K562 (cell line): ENCODE data around the gene HSD17B1. TPM values are rescaled to one million over a fixed set of nuclear protein-coding genes. Genes with fewer than 3 reads are reported as not detected.

Experiments used
- BCOR ChIP-seq: fragments of 450-650 bp; IDR thresholded peaks from 2 replicates; pipeline ENCODE4 v1.6.1; 2016
- BRD4 ChIP-seq: fragments of 200-600 bp; sonication (generic); IDR thresholded peaks from 2 replicates; pipeline ENCODE4 v1.6.1; 2017; ENCODE audit warnings: inconsistent platforms
- E2F1 ChIP-seq: sonication (generic); formaldehyde crosslinking; IDR thresholded peaks from 2 replicates; pipeline ENCODE4 v1.8.1; 2023; ENCODE audit warnings: mild to moderate bottlenecking, missing genetic modification reagents, moderate library complexity
- EP300 ChIP-seq: IDR thresholded peaks from 2 replicates; pipeline ENCODE4 v1.6.1; 2012; ENCODE audit warnings: low read length, improper control_type of control experiment
- HMG20A ChIP-seq: fragments of 450-650 bp; formaldehyde crosslinking; conservative IDR thresholded peaks from 2 replicates; pipeline ENCODE4 v1.4.0; 2020; ENCODE audit warnings: mild to moderate bottlenecking, mixed read lengths
- HSF4 ChIP-seq: fragments of 250-450 bp; sonication (Bioruptor Pico); IDR thresholded peaks from 2 replicates; pipeline ENCODE4 v2.1.2; 2022; ENCODE audit warnings: mild to moderate bottlenecking, moderate library complexity, borderline replicate concordance
- KLF1 ChIP-seq: fragments of 450-650 bp; IDR thresholded peaks from 2 replicates; pipeline ENCODE4 v1.6.1; 2016; ENCODE audit warnings: missing genetic modification characterization, missing compliant biosample characterization
- KLF6 ChIP-seq: fragments of 250-450 bp; sonication (Bioruptor Pico); IDR thresholded peaks from 2 replicates; pipeline ENCODE4 v1.4.0; 2020; ENCODE audit warnings: mild to moderate bottlenecking, moderate library complexity, borderline replicate concordance
- NELFE ChIP-seq: IDR thresholded peaks from 2 replicates; pipeline ENCODE4 v1.6.1; 2011; ENCODE audit warnings: mild to moderate bottlenecking; ENCODE audit not compliant: insufficient read depth, insufficient read length
- POLR2AphosphoS2 ChIP-seq: IDR thresholded peaks from 2 replicates; pipeline ENCODE4 v1.6.1; 2012; ENCODE audit warnings: low read length, improper control_type of control experiment
- PURB ChIP-seq: sonication (generic); formaldehyde crosslinking; IDR thresholded peaks from 2 replicates; pipeline ENCODE4 v1.9.0; 2021; ENCODE audit warnings: low read depth, mild to moderate bottlenecking, missing genetic modification reagents
- SIN3A ChIP-seq, 2 experiments: fragments of 150-350 bp in 1 of 2; IDR thresholded peaks; 2 replicates each; pipeline ENCODE4 v1.6.1; 2011 to 2016; ENCODE audit warnings: borderline replicate concordance in 2 of 2, low read depth in 2 of 2, low read length in 2 of 2, mild to moderate bottlenecking in 2 of 2, moderate library complexity in 2 of 2; ENCODE audit not compliant: control insufficient read depth in 1 of 2
- TCF7 ChIP-seq: sonication (generic); IDR thresholded peaks from 2 replicates; pipeline ENCODE4 v1.6.1; 2016; ENCODE audit warnings: antibody characterized with exemption, borderline replicate concordance
- U2AF2 ChIP-seq: fragments of 200-400 bp; formaldehyde crosslinking; optimal IDR thresholded peaks from 2 replicates; pipeline ENCODE3; 2017; ENCODE audit warnings: low read depth, mild to moderate bottlenecking, low read length
- ZFP36 ChIP-seq: fragments of 150-350 bp; IDR thresholded peaks from 2 replicates; pipeline ENCODE4 v1.6.1; 2018; ENCODE audit warnings: low read length, low read depth; ENCODE audit not compliant: partially characterized antibody
- ZKSCAN3 ChIP-seq: fragments of 250-450 bp; sonication (Bioruptor Pico); IDR thresholded peaks from 2 replicates; pipeline ENCODE4 v1.4.0; 2020
- ZNF551 ChIP-seq: fragments of 250-450 bp; sonication (Bioruptor Pico); IDR thresholded peaks from 2 replicates; pipeline ENCODE4 v1.5.0; 2021; ENCODE audit warnings: mild to moderate bottlenecking, moderate library complexity
- ZNF609 ChIP-seq: sonication (generic); formaldehyde crosslinking; IDR thresholded peaks from 2 replicates; pipeline ENCODE4 v1.8.1; 2023; ENCODE audit warnings: missing genetic modification reagents, mild to moderate bottlenecking, borderline replicate concordance
- polyA plus RNA-seq, 8 experiments: library from polyadenylated mRNA; depleted of rRNA in 4 of 8; stranded (reverse) in 5 of 8; unstranded in 3 of 8; fragments of >200 nt; fragmentation: Nextera tagmentation in 2 of 8; fragmentation: Illumina TruSeq in 1 of 8; extraction: Ambion mirVana in 2 of 8; extraction: Trizol in 1 of 8; gene quantifications; 2 replicates each; pipeline versions ENCODE4 v1.2.1 to v1.2.3, GENCODE V29; 2011 to 2014; ENCODE audit warnings: inconsistent platforms in 1 of 8, missing spikeins in 1 of 8
- total RNA-seq, 7 experiments: library from RNA; depleted of rRNA in 6 of 7; stranded (reverse); fragments of >200 nt in 6 of 7; fragmentation: Illumina TruSeq in 2 of 7; extraction: Trizol in 2 of 7; gene quantifications; 2 replicates each; pipeline versions ENCODE4 v1.2.1 to v1.2.3, GENCODE V29; 2011 to 2021; ENCODE audit warnings: low replicate concordance in 1 of 7
- TF ChIP-seq, protein P1 (sequence below): fragments of 450-650 bp; formaldehyde crosslinking; conservative IDR thresholded peaks from 2 replicates; pipeline ENCODE4 v1.4.0; 2022; ENCODE audit warnings: mild to moderate bottlenecking, missing genetic modification characterization
- TF ChIP-seq, protein P2 (sequence below): IDR thresholded peaks from 3 replicates; pipeline ENCODE4 v1.6.1; 2011; ENCODE audit warnings: borderline replicate concordance, mild to moderate bottlenecking; ENCODE audit not compliant: insufficient read length, insufficient read depth

The HSD17B1 gene
- total and polyA plus RNA-seq, 9 of the 15 experiments (the other 6 are each of a cell fraction or from before 2014, with no cell fraction given), result 0.55 to 21.1 (median 3.6) TPM

DNA sequence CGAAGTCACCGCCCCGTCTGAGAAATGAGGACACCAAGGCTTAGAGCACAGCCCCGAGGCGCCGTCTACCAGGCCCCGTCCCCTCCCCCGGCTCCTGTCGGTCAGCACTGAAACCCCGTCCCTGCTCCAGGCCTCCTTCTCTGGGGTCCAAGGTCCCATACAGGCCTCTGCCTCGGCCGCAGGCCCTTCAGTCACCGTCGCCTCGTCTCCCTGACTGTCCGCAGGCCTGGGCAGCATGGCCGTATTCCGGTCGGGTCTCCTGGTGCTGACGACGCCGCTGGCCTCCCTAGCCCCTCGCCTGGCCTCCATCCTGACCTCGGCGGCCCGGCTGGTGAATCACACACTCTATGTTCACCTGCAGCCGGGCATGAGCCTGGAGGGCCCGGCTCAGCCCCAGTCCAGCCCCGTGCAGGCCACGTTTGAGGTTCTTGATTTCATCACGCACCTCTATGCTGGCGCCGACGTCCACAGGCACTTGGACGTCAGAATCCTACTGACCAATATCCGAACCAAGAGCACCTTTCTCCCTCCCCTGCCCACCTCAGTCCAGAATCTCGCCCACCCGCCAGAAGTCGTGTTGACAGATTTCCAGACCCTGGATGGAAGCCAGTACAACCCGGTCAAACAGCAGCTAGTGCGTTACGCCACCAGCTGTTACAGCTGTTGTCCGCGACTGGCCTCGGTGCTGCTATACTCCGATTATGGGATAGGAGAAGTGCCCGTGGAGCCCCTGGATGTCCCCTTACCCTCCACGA lies 9.8 kb downstream of the HSD17B1 start (continued):
- TF ChIP-seq ZNF609 (no peak), ZNF551 (CRISPR knock-in tag) (no peak), HSF4 (CRISPR knock-in tag) (no peak), E2F1 (CRISPR knock-in tag) (no peak), HMG20A (CRISPR knock-in tag) (no peak), SIN3A (IDR thresholded peaks at IDR 0.05; ENCODE audit: borderline replicate concordance in 2 of 2, control insufficient read depth in 1 of 2, low read depth in 2 of 2, low read length in 2 of 2) (peak; percentile 38 to 90; a peak in 2 of 4 replicates), U2AF2 (no peak), KLF1 (no peak), EP300 (no peak), ZKSCAN3 (CRISPR knock-in tag) (no peak), NELFE (no peak), KLF6 (CRISPR knock-in tag) (no peak), TCF7 (no peak), BRD4 (no peak), ZFP36 (no peak), POLR2AphosphoS2 (no peak), BCOR (no peak), PURB (no peak)
- TF ChIP-seq, protein P1, sequence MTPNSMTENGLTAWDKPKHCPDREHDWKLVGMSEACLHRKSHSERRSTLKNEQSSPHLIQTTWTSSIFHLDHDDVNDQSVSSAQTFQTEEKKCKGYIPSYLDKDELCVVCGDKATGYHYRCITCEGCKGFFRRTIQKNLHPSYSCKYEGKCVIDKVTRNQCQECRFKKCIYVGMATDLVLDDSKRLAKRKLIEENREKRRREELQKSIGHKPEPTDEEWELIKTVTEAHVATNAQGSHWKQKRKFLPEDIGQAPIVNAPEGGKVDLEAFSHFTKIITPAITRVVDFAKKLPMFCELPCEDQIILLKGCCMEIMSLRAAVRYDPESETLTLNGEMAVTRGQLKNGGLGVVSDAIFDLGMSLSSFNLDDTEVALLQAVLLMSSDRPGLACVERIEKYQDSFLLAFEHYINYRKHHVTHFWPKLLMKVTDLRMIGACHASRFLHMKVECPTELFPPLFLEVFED (CRISPR knock-in tag), result no peak
- TF ChIP-seq, protein P2, sequence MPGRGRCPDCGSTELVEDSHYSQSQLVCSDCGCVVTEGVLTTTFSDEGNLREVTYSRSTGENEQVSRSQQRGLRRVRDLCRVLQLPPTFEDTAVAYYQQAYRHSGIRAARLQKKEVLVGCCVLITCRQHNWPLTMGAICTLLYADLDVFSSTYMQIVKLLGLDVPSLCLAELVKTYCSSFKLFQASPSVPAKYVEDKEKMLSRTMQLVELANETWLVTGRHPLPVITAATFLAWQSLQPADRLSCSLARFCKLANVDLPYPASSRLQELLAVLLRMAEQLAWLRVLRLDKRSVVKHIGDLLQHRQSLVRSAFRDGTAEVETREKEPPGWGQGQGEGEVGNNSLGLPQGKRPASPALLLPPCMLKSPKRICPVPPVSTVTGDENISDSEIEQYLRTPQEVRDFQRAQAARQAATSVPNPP, result no peak
